Measurements from ENCODE around the gene CLPTM1L.

The CLPTM1L gene

DNA sequence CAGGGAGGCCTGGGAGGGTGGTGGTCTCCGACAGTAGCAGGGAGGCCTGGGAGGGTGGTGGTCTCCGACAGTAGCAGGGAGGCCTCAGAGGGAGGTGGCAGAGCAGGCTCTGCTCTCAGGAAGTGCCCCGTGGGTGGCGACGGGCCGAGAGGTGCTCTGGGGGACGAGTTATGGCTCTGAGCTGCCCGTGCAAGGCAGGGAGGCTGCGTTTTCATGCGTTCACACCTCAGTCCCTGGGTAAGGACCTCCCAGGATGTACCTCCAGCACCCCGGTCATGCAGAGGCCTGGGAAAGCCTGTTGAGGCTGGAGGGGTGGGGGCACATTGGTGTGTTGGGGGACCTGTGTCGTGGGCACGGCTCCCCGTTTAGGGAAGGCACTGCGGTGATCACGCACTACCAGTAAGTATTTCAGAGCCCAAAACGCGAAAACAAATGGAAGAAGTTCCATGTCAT, 37.4 kb upstream of the CLPTM1L start:
- Histone ChIP-seq H3K4ac (ENCODE audit: low read depth, low read length) (no peak overlapping the region), H3K27me3 (ENCODE audit: insufficient read depth, low read length, poor library complexity) (peaks cover 6% of the 10 kb centered on the region), H3K27ac (ENCODE audit: low read depth, low read length) (no peak overlapping the region)

DNA sequence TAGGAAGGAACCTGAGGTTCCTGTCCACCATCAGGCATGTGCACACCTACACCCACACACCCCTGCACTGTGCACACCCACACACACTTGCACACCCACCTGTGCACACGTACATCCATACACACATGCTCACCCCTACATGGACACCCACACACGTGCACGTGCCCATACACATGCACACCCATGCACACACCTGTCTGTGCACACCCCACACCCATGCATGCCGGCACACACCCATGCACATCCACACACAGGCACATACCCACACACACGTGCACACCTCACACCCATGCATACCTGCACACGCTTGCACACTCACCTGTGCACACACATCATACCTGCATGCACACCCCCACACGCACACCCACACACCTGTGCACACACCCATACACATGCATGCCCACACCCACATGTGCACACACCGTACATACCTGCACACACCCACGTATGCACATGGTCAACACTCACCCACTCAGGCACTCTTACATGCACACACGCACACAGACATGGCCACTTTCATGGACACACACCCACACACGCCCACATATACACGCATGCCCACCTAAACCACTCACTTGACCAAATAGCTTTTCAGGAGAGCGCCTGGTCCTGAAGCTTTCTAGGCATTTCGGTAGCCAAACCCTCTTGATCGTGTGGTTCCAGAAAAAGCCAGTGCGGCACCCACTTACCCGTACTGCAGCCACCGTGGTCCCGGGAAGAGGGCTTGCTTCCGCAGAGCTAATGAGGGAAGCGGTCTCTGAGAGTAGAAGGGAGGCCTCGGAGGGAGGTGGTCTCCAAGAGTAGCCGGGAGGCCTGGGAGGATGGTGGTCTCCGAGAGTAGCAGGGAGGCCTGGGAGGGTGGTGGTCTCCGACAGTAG, 36.7 kb upstream of the CLPTM1L start:
- Histone ChIP-seq H2BK5ac (ENCODE audit: low read length) (no peak overlapping the region), H3K9ac (ENCODE audit: low read length) (no peak overlapping the region), H2BK15ac (replicated peaks; ENCODE audit: low read depth) (no peak overlapping the region), H3K79me2 (ENCODE audit: control insufficient read depth, insufficient read depth, low read length) (no peaks in the 10 kb centered on the region), H3K4me3 (ENCODE audit: low read length) (no peak overlapping the region), H2AK5ac (ENCODE audit: low read length) (no peak overlapping the region), H3K36me3 (ENCODE audit: control insufficient read depth, insufficient read depth, low read length) (no peaks in the 10 kb centered on the region), H4K5ac (ENCODE audit: low read length) (no peak overlapping the region), H3K4ac (ENCODE audit: low read depth, low read length) (no peak overlapping the region), H3K56ac (ENCODE audit: low read length) (no peak overlapping the region), H3K27ac (ENCODE audit: low read depth, low read length) (no peak overlapping the region), H3K23ac (ENCODE audit: low read length) (no peak overlapping the region), H3K27me3 (ENCODE audit: insufficient read depth, low read length, poor library complexity) (peaks cover 4% of the 10 kb centered on the region), H3K79me1 (ENCODE audit: low read length) (no peaks in the 10 kb centered on the region), H4K8ac (ENCODE audit: low read depth, low read length) (no peak overlapping the region), H3K18ac (ENCODE audit: low read length) (no peak overlapping the region), H3K4me1 (ENCODE audit: control insufficient read depth, low read depth, low read length) (no peaks in the 10 kb centered on the region), H3K4me2 (ENCODE audit: low read length) (no peak overlapping the region), H2BK120ac (ENCODE audit: low read depth, low read length) (no peak overlapping the region)
- no CpG with 5 or more reads among the region's 25 CpGs for WGBS (ENCODE audit: extremely low coverage, insufficient coverage, low lambda C conversion rate)
- no peak for DNase-seq

More for the DNA sequence above, 37.4 kb upstream of the CLPTM1L start:
- no peaks in the 10 kb centered on the region for H3K79me2 ChIP-seq (ENCODE audit: control insufficient read depth, insufficient read depth, low read length)
- H3K79me1 ChIP-seq (ENCODE audit: low read length) = no peaks in the 10 kb centered on the region
- no peak overlapping the region for H2BK120ac ChIP-seq (ENCODE audit: low read depth, low read length)
- no CpG with 5 or more reads among the region's 18 CpGs for WGBS (ENCODE audit: extremely low coverage, insufficient coverage, low lambda C conversion rate)
- H2BK5ac ChIP-seq (ENCODE audit: low read length) = no peak overlapping the region
- H2BK15ac ChIP-seq (replicated peaks; ENCODE audit: low read depth) = no peak overlapping the region
- H3K9ac ChIP-seq (ENCODE audit: low read length) = no peak overlapping the region
- no peaks in the 10 kb centered on the region for H3K36me3 ChIP-seq (ENCODE audit: control insufficient read depth, insufficient read depth, low read length)
- H3K23ac ChIP-seq (ENCODE audit: low read length) = no peak overlapping the region
- H3K56ac ChIP-seq (ENCODE audit: low read length) = no peak overlapping the region
- H3K4me2 ChIP-seq (ENCODE audit: low read length) = no peak overlapping the region
- no peak for DNase-seq
- H4K5ac ChIP-seq (ENCODE audit: low read length) = no peak overlapping the region
- H4K8ac ChIP-seq (ENCODE audit: low read depth, low read length) = no peak overlapping the region
- no peak overlapping the region for H3K18ac ChIP-seq (ENCODE audit: low read length)
- H3K4me3 ChIP-seq (ENCODE audit: low read length) = no peak overlapping the region
- no peaks in the 10 kb centered on the region for H3K4me1 ChIP-seq (ENCODE audit: control insufficient read depth, low read depth, low read length)
- H2AK5ac ChIP-seq (ENCODE audit: low read length) = no peak overlapping the region

DNA sequence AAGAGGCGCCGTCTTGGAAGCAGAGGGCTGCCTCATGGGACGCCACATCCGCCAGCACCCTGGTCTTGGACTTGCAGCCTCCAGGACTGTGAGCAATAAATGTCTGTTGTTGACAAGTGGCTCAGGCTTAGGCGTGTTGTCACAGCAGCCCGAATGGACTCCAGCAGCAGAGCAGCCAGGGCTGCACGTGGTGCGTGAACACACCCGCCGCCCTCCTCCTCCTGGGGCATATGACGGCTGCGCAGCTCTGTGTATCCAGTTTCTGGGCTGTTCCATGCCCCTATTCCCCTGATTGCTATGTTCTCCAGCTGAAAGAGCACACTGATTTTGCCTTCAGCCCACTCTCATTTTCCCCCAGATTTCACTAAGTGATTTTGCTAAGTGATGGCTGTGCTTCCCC, 36.0 kb upstream of the CLPTM1L start:
- no CpG with 5 or more reads among the region's 12 CpGs for WGBS (ENCODE audit: extremely low coverage, insufficient coverage, low lambda C conversion rate)
- Histone ChIP-seq H3K23ac (ENCODE audit: low read length) (no peak overlapping the region), H3K56ac (ENCODE audit: low read length) (no peak overlapping the region), H3K9ac (ENCODE audit: low read length) (no peak overlapping the region), H3K79me1 (ENCODE audit: low read length) (no peaks in the 10 kb centered on the region), H3K27ac (ENCODE audit: low read depth, low read length) (no peak overlapping the region), H4K8ac (ENCODE audit: low read depth, low read length) (no peak overlapping the region), H3K36me3 (ENCODE audit: control insufficient read depth, insufficient read depth, low read length) (no peaks in the 10 kb centered on the region), H2BK5ac (ENCODE audit: low read length) (no peak overlapping the region), H2AK5ac (ENCODE audit: low read length) (no peak overlapping the region), H2BK15ac (replicated peaks; ENCODE audit: low read depth) (no peak overlapping the region), H2BK120ac (ENCODE audit: low read depth, low read length) (no peak overlapping the region), H3K79me2 (ENCODE audit: control insufficient read depth, insufficient read depth, low read length) (no peaks in the 10 kb centered on the region), H3K4ac (ENCODE audit: low read depth, low read length) (no peak overlapping the region), H3K4me2 (ENCODE audit: low read length) (no peak overlapping the region), H4K5ac (ENCODE audit: low read length) (no peak overlapping the region), H3K18ac (ENCODE audit: low read length) (no peak overlapping the region), H3K27me3 (ENCODE audit: insufficient read depth, low read length, poor library complexity) (no peaks in the 10 kb centered on the region), H3K4me1 (ENCODE audit: control insufficient read depth, low read depth, low read length) (no peaks in the 10 kb centered on the region), H3K4me3 (ENCODE audit: low read length) (no peak overlapping the region)
- no peak for DNase-seq

DNA sequence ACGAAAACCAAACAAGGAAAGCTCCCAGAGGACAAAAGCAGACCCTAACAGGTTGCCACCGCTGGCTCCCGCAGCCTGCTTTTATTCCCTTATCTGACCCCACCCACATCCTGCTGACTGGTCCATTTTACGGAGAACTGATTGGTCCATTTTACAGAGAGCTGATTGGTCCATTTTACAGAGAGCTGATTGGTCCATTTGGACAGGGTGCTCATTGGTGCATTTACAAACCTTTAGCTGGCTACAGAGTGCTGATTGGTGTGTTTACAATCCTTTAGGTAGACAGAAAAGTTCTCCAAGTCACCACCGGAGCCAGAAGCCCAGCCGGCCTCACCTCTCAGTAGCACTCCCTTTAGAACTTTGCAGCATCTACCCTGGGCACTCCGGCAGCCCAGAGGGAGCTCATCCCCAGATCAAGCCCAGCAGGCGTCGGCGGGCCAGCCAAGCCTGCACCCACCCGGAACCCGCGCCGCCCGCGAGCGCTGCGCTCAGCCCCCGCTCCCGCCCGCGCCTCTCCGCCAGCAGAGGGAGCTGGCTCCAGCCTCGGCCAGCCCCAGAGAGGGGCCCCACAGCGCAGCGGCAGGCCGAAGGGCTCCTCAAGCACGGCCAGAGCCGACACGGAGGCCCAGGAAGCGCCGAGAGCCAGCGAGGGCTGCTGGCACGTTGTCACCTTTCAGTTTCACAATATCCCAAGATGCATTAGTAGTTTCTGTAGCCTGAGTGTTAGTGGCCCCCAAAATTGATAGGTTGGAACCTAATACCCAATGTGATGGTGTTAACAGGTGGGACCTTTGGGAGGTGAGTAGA, 35.3 kb upstream of the CLPTM1L start:
- Histone ChIP-seq H3K79me2 (ENCODE audit: control insufficient read depth, insufficient read depth, low read length) (no peaks in the 10 kb centered on the region), H2BK15ac (replicated peaks; ENCODE audit: low read depth) (no peak overlapping the region), H3K56ac (ENCODE audit: low read length) (no peak overlapping the region), H3K4ac (ENCODE audit: low read depth, low read length) (no peak overlapping the region), H3K36me3 (ENCODE audit: control insufficient read depth, insufficient read depth, low read length) (no peaks in the 10 kb centered on the region), H3K9ac (ENCODE audit: low read length) (no peak overlapping the region), H3K23ac (ENCODE audit: low read length) (no peak overlapping the region), H2AK5ac (ENCODE audit: low read length) (no peak overlapping the region), H3K79me1 (ENCODE audit: low read length) (no peaks in the 10 kb centered on the region), H3K18ac (ENCODE audit: low read length) (no peak overlapping the region), H3K27ac (ENCODE audit: low read depth, low read length) (no peak overlapping the region), H4K5ac (ENCODE audit: low read length) (no peak overlapping the region), H3K4me3 (ENCODE audit: low read length) (no peak overlapping the region), H2BK120ac (ENCODE audit: low read depth, low read length) (no peak overlapping the region), H3K4me1 (ENCODE audit: control insufficient read depth, low read depth, low read length) (no peaks in the 10 kb centered on the region), H3K27me3 (ENCODE audit: insufficient read depth, low read length, poor library complexity) (no peaks in the 10 kb centered on the region), H3K4me2 (ENCODE audit: low read length) (no peak overlapping the region), H2BK5ac (ENCODE audit: low read length) (no peak overlapping the region), H4K8ac (ENCODE audit: low read depth, low read length) (no peak overlapping the region)
- no CpG with 5 or more reads among the region's 34 CpGs for WGBS (ENCODE audit: extremely low coverage, insufficient coverage, low lambda C conversion rate)
- peak; percentile 71 for DNase-seq

DNA sequence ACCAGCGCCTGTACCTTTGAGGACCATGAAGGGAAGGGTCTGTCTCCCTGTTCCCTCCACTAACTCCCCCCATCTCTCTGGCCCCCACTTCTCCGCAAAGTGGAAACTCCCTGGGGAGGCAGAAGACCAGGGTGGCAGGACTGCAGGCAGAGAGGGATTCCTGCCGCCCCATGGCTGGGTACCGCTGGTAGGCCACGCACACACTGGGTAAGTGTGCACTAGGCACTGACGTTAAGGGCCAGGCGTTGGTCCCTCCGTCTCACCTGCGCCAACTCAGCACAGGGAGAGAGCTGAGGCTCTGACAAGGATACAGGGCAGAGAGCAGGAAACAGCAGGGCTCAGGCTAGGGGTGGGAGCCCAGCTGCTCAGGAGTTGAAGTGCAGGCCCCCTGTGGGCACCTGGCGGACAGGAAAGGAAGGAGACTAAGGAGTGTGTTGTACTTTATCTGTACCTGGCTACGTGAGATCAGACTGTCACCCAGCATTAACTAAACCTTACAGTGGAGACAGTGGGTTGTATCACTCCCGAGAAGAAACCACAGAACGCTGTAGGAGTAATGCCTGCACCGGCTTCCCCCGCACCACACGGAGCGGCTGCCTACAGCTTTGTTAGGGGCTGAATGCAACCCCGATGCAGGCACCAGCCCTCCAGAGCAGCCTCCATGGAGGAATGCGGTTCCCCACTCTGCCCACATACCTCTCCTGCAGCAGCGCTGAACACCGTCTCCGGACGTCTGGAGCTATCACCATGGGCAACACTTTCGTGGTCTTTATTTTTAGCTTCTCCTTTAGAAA, 34.2 kb upstream of the CLPTM1L start:
- no peak overlapping the region for H3K23ac ChIP-seq (ENCODE audit: low read length)
- no peak overlapping the region for H2AK5ac ChIP-seq (ENCODE audit: low read length)
- no peaks in the 10 kb centered on the region for H3K36me3 ChIP-seq (ENCODE audit: control insufficient read depth, insufficient read depth, low read length)
- no peaks in the 10 kb centered on the region for H3K27me3 ChIP-seq (ENCODE audit: insufficient read depth, low read length, poor library complexity)
- no peak overlapping the region for H3K4ac ChIP-seq (ENCODE audit: low read depth, low read length)
- H3K4me1 ChIP-seq (ENCODE audit: control insufficient read depth, low read depth, low read length) = no peaks in the 10 kb centered on the region
- H4K8ac ChIP-seq (ENCODE audit: low read depth, low read length) = no peak overlapping the region
- no peak overlapping the region for H3K56ac ChIP-seq (ENCODE audit: low read length)
- H3K4me2 ChIP-seq (ENCODE audit: low read length) = no peak overlapping the region
- no peak overlapping the region for H2BK15ac ChIP-seq (replicated peaks; ENCODE audit: low read depth)
- no peaks in the 10 kb centered on the region for H3K79me1 ChIP-seq (ENCODE audit: low read length)
- no peak overlapping the region for H3K9ac ChIP-seq (ENCODE audit: low read length)
- DNase-seq = no peak
- H3K18ac ChIP-seq (ENCODE audit: low read length) = no peak overlapping the region
- H4K5ac ChIP-seq (ENCODE audit: low read length) = no peak overlapping the region
- H3K4me3 ChIP-seq (ENCODE audit: low read length) = no peak overlapping the region
- no peak overlapping the region for H2BK5ac ChIP-seq (ENCODE audit: low read length)
- no peak overlapping the region for H2BK120ac ChIP-seq (ENCODE audit: low read depth, low read length)
- WGBS (ENCODE audit: extremely low coverage, insufficient coverage, low lambda C conversion rate) = no CpG with 5 or more reads among the region's 24 CpGs
- no peak overlapping the region for H3K27ac ChIP-seq (ENCODE audit: low read depth, low read length)
- no peaks in the 10 kb centered on the region for H3K79me2 ChIP-seq (ENCODE audit: control insufficient read depth, insufficient read depth, low read length)

All from mesendoderm (in vitro differentiated cells).